AG09309 (cell line): ENCODE data around the gene MTREX.

Experiments used
- DNase-seq: peaks from one replicate; pipeline ENCODE4 v3.0.0-alpha.2; 2010; ENCODE audit warnings: low read depth
- H3K4me3 ChIP-seq: 2 replicates; pipeline ENCODE4 v1.5.1; 2011; ENCODE audit warnings: mild to moderate bottlenecking, low read depth, low read length, moderate library complexity; ENCODE audit not compliant: control insufficient read depth
- TF ChIP-seq, protein P1 (sequence below): IDR thresholded peaks from 2 replicates; pipeline ENCODE4 v1.5.1; 2011; ENCODE audit warnings: mild to moderate bottlenecking, low read depth, low read length, inconsistent platforms; ENCODE audit not compliant: insufficient read depth, control insufficient read depth; ENCODE audit errors: missing control alignments

Gene MTREX

DNA sequence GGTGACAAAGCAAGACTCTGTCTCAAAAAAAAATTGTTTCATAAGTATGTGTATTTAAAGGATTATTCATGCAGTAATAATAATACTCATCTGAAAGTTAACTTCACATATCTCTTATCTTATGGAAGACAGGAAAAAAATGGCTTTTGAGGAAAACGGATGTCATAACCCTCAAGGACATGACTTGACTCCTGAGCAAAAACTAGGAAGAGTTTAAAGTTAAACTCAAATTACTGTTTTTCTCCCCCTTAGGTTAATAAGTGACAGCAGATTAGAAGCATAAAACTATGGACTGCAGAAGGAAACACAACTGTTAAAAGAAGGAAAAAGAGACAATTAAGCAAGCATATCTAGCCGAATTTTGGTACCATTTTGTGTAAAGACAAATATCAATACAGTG lies 16.8 kb upstream of the MTREX start:
- no peak overlapping the region for H3K4me3 ChIP-seq
- no peak for DNase-seq
- TF ChIP-seq, protein P1, sequence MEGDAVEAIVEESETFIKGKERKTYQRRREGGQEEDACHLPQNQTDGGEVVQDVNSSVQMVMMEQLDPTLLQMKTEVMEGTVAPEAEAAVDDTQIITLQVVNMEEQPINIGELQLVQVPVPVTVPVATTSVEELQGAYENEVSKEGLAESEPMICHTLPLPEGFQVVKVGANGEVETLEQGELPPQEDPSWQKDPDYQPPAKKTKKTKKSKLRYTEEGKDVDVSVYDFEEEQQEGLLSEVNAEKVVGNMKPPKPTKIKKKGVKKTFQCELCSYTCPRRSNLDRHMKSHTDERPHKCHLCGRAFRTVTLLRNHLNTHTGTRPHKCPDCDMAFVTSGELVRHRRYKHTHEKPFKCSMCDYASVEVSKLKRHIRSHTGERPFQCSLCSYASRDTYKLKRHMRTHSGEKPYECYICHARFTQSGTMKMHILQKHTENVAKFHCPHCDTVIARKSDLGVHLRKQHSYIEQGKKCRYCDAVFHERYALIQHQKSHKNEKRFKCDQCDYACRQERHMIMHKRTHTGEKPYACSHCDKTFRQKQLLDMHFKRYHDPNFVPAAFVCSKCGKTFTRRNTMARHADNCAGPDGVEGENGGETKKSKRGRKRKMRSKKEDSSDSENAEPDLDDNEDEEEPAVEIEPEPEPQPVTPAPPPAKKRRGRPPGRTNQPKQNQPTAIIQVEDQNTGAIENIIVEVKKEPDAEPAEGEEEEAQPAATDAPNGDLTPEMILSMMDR, result no peak

DNA sequence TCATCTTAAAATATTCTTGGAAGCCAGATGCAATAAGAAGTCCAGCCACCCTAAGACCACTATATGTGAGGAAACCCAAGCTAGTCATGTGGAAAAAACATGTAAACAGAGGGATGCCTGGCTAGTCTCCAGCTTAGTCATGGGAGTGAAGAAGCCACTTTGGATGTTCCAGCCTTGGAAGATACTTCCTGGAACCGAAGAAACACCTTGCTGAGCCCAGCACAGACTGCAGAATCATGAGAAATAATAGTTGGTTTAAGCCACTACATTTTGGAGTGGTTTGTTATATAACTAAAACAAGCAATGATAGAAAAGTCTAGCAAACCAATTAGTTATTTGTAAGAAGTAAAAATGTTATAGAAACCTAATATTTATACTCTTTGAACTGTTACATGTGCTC lies 12.9 kb upstream of the MTREX start:
- no peak for DNase-seq
- TF ChIP-seq, protein P1, result no peak
- no peak overlapping the region for H3K4me3 ChIP-seq

DNA sequence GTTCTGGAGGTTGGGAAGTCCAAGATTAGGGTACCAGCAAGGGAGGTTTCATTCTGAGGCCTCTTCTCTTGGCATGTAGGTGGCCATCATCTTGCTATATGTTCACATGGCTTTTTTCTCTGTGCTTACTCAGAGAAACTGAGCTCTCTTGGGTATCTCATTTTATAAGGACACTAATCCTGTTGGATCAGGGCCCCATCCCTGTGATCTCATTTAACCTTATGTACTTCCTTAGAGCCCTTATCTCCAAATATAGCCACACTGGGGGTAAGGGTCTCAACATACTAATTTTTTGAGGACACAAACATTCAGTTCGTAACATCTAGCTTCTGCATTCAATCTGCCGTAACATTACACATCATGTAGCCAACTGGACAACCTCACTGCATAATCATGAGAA lies 6.9 kb upstream of the MTREX start:
- DNase-seq, result no peak
- TF ChIP-seq, protein P1, result no peak
- H3K4me3 ChIP-seq, result no peak overlapping the region

DNA sequence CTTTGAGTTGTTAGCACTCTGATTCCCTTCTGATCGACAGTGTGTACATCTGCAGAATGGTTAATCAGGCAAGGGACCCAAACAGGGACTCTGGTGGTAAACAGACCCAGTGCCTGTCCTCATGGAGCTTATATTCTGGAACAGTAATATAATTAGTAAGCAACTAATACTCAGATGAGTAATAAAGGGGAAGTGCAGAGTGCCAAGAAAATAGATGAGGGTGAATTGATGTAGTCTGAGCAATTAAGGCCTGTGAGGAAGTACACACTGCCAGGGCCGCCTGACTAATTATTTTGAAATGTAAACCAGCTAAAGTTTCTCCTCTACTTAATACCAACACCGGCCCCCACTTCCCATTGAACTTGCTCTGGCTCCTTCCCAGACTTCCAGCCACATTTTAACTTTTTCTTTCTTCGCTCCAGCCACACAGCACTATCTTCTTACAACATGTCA lies 4.5 kb upstream of the MTREX start:
- TF ChIP-seq, protein P1, result no peak
- DNase-seq, result peak; percentile 64
- no peak overlapping the region for H3K4me3 ChIP-seq

DNA sequence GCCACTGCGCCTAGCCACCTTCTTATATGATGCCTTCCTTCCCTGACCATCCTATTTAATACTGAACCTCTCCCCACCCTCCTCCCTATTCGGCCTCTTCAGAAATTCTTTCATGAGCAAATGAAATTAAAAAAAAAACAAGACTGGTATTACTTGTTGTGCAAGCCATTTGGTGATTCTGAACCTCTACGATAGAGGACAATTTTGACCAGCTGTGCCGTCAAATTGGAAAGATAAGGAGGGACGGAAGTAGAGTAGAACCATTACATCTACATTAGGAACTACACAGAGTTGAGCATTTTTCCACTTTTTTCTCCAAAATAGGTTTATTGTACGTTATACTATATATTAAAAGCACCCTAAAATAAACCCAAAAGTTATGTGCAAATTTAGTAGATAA lies 3.2 kb upstream of the MTREX start:
- TF ChIP-seq, protein P1, result no peak
- no peak for DNase-seq
- H3K4me3 ChIP-seq, result no peak overlapping the region

DNA sequence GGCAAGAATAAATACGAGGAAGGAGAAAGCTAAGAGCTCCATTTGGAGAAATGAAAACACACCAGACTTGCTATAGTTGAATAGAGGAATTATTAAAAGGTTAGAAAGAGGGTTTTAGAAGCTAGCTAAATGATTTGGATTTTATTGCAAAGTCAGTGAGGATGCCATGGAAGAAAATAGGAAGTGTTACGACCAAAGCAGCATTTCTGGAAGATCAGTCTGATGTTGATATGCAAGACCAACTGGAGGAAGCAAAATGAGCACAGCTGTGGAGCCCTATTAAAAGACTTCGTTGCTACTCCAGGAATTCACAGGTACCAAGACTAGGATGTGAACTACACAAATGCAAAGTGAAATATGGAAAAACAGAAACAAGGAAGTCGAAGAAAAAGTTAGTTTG lies 2.4 kb upstream of the MTREX start:
- no peak overlapping the region; the same call in 1 of the 2 replicates for H3K4me3 ChIP-seq
- TF ChIP-seq, protein P1, result no peak
- no peak for DNase-seq

DNA sequence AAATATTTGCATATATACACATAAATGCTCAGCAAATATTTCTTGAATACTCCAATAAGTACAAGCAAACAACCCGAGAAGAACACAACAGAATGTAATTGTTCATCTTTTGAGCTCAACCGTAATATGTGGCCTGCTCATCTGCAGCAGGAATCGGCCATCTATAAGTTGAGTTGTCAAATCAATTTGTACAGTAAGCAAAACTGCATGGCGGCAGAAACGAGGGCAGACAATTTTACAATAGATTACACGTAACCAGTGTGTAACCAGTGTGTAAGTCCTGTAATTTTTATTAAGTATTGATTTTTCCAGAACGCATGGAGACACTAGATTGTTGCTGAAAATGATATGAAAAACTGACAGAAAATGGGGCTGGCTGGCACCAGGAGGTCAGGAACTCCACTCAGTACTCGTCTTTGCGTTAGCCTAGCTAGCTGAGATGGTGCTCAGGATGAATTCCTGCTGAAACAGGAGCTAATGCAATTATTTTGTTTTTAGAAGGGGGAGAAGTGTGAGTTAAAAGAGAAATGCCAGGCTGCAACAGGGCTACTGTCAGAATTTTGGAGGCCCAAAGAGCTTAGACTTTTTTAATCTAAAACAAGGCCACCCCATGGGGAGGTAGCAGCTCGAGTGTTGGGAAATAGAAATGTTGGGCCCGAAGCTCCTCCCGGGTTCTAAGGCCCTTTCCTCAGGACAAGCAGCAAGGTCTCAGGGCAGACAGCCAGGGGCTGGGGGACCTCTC lies 977 bp upstream of the MTREX start:
- H3K4me3 ChIP-seq, result peak overlapping the region; percentile 90
- DNase-seq, result no peak
- TF ChIP-seq, protein P1, result no peak
